Stimulated activated CD4-positive, alpha-beta T cell treated with anti-CD3 and anti-CD28 coated beads, Interleukin-2, amount 100 ng/mL, for 48 hours (primary cell): ENCODE data around the gene TRIM41.
"Not testable (repeated sequence)": the region's sequence is repeated elsewhere in the genome, so short reads cannot be mapped to it uniquely, and the experiment has no call there.

Experiments used
- DNase-seq, 2 donors: peaks; one replicate each; pipeline ENCODE4 v3.0.0-alpha.2; 2020

The TRIM41 gene

GRCh38 chr5:181259283-181259682 is 36.2 kb downstream of the TRIM41 start:
- no peak for DNase-seq

GRCh38 chr5:181259974-181260719 is 37.1 kb downstream of the TRIM41 start:
- DNase-seq: no peak

GRCh38 chr5:181260720-181261319 is 37.7 kb downstream of the TRIM41 start, which contains the start of gene TRIM52:
TRIM52 (minus strand) TSS chr5:181261143; CDS start chr5:181260813, 330 bp downstream.
- peak; percentile 82 to 85 for DNase-seq

- DNase-seq: peak in 1 of 2 donors; percentile 55
Observed at GRCh38 chr5:181261320-181262049, 38.4 kb downstream of the TRIM41 start.

- DNase-seq: no peak
Observed at GRCh38 chr5:181263633-181264032, 40.6 kb downstream of the TRIM41 start.

GRCh38 chr5:181265092-181265671 is 42.1 kb downstream of the TRIM41 start:
- no peak for DNase-seq

- not testable (repeated sequence) for DNase-seq
Observed at GRCh38 chr5:181267291-181267904, 44.3 kb downstream of the TRIM41 start.

- not testable (repeated sequence) for DNase-seq
Observed at GRCh38 chr5:181267907-181268306, 44.8 kb downstream of the TRIM41 start.

GRCh38 chr5:181271081-181271480 is 48.0 kb downstream of the TRIM41 start:
- no peak for DNase-seq

- DNase-seq: not testable (repeated sequence)
Observed at GRCh38 chr5:181273433-181273744, 50.3 kb downstream of the TRIM41 start.

GRCh38 chr5:181280251-181280762 is 57.2 kb downstream of the TRIM41 start:
- no peak for DNase-seq

- DNase-seq: no peak
Observed at GRCh38 chr5:181281077-181281983, 58.2 kb downstream of the TRIM41 start.

GRCh38 chr5:181281984-181282316 is 58.9 kb downstream of the TRIM41 start:
- DNase-seq: no peak

GRCh38 chr5:181282415-181282814 is 59.3 kb downstream of the TRIM41 start:
- DNase-seq: not testable (repeated sequence)

GRCh38 chr5:181282874-181283273 is 59.8 kb downstream of the TRIM41 start:
- DNase-seq: no peak

GRCh38 chr5:181283347-181283746 is 60.3 kb downstream of the TRIM41 start:
- no peak for DNase-seq

- DNase-seq: not testable (repeated sequence)
Observed at GRCh38 chr5:181283841-181284755, 61.0 kb downstream of the TRIM41 start.
